ENCODE data around the gene CPN2.

Gene CPN2, protein sequence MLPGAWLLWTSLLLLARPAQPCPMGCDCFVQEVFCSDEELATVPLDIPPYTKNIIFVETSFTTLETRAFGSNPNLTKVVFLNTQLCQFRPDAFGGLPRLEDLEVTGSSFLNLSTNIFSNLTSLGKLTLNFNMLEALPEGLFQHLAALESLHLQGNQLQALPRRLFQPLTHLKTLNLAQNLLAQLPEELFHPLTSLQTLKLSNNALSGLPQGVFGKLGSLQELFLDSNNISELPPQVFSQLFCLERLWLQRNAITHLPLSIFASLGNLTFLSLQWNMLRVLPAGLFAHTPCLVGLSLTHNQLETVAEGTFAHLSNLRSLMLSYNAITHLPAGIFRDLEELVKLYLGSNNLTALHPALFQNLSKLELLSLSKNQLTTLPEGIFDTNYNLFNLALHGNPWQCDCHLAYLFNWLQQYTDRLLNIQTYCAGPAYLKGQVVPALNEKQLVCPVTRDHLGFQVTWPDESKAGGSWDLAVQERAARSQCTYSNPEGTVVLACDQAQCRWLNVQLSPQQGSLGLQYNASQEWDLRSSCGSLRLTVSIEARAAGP

DNA sequence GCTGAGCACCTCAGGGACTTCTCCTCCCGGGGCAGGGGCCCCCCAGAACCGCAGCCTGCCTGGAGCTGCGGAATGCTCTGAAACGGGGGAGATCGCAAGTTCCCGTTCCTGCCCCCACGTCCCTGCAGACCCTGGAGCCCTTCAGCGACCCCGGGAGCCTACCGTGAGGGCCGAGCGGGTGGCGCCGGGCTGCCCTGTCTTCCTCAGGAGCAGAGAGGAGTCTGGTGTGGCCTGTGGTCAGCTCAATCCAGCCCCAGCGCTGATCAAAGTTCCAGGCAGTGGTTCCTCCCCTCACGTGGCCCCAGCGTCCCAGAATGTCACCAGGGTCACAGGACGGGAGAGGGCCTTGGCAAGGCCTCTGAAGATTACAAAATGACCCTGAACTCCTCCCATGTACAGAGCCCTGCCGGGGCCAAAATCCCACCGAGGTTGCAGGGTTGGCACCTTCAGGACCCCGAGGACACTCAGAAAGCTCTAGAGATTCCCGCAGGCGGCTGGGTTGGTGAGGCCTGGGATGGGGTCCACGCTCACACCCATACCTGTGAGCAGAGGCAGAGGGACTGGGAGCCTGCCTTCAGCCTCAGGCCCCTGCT lies at the start of gene CPN2:
Gene CPN2, minus strand, starts transcription at position 249 of the 593 bp plus-strand sequence. CDS start 8,626 bp downstream, outside the sequence.
- no peak for DNase-seq (ENCODE audit: low read depth)
- TF ChIP-seq, protein P1, sequence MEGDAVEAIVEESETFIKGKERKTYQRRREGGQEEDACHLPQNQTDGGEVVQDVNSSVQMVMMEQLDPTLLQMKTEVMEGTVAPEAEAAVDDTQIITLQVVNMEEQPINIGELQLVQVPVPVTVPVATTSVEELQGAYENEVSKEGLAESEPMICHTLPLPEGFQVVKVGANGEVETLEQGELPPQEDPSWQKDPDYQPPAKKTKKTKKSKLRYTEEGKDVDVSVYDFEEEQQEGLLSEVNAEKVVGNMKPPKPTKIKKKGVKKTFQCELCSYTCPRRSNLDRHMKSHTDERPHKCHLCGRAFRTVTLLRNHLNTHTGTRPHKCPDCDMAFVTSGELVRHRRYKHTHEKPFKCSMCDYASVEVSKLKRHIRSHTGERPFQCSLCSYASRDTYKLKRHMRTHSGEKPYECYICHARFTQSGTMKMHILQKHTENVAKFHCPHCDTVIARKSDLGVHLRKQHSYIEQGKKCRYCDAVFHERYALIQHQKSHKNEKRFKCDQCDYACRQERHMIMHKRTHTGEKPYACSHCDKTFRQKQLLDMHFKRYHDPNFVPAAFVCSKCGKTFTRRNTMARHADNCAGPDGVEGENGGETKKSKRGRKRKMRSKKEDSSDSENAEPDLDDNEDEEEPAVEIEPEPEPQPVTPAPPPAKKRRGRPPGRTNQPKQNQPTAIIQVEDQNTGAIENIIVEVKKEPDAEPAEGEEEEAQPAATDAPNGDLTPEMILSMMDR (conservative IDR thresholded peaks at IDR 0.05; ENCODE audit: low read length), result no peak
- no peak within 1 kb of the TSS for H3K4me3 ChIP-seq (ENCODE audit: low read length)

DNA sequence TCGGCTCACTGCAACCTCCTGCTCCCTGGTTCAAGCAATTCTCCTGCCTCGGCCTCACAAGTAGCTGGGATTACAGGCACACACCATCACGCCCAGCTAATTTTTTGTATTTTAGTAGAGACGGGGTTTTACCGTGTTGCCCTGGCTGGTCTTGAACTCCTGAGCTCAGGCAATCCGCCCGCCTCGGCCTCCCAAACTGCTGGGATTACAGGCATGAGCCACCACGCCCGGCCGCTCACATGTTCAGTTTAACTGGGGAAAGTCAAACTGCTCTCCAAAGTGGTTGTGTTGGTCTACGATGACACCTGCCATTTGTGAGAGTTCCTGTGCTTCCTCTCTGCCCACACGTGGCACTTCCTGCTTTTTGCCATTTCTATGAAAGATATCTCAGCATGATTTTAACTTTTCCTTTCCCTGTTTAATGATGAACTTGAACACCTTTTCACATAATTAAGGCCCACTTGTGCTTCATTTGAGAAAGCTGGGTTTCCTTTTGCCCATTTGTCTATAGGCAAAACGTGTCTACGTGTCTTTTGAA lies 48.8 kb upstream of the CPN2 start:
- no peak for DNase-seq (ENCODE audit: low read depth)
- no peak overlapping the region for H3K4me3 ChIP-seq (ENCODE audit: low read length)
- TF ChIP-seq, protein P1 (conservative IDR thresholded peaks at IDR 0.05; ENCODE audit: low read length), result no peak

DNA sequence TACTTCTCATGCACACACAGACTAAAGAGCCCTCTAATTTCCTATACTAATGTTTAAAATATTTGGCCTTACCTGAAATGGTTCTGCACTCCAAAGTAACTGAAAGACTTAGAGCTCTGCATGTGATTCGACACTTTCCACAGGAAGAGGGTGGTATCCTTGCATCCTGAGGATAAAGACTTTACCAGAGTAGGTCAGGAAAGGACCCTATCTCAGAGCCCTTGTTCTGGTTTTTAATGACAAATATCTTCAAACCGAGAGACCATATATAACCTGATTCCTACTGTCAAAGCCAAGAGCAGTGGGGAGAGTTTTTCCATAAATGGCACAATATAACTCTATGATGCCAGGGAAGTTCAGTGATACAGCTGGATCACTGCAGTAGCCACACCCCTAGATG lies 48.0 kb upstream of the CPN2 start, which contains the start of gene GP5:
Gene GP5, minus strand, starts transcription at position 101 of the 400 bp plus-strand sequence. CDS start 984 bp downstream, outside the sequence.
- TF ChIP-seq, protein P1 (conservative IDR thresholded peaks at IDR 0.05; ENCODE audit: low read length), result no peak
- H3K4me3 ChIP-seq (ENCODE audit: low read length), result no peak within 1 kb of the TSS; the same call in 1 of the 2 replicates

DNA sequence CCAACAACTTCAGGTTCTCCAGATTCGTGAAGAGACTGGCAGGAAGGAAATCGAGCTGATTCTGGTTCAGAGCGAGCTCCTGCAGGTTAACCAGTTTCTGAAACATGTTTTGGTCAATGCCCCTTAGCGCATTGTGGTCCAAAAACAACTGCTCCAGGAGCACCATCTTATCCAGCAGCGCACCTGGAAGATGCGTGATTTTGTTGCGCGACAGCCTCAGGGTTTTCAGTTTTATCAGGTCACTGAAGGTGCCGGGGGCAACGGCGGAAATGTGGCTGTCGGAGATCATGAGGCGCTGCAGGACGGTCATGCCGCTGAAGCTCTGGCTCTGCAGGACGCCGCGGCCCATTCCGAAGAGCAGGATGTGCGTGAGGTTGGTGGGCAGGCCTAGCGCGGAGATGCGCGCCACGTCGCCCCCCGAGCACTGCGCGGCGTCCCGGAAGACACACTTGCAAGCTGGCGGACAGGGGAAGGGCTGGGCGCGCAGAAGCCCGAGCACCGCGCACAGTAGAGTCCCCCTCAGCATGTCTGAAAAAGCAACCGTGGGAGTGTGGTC lies 46.7 kb upstream of the CPN2 start:
- DNase-seq (ENCODE audit: low read depth), result no peak
- H3K4me3 ChIP-seq (ENCODE audit: low read length), result no peak overlapping the region; the same call in 1 of the 2 replicates
- TF ChIP-seq, protein P1 (conservative IDR thresholded peaks at IDR 0.05; ENCODE audit: low read length), result no peak

More for the DNA sequence above, 48.0 kb upstream of the CPN2 start, which contains the start of gene GP5:
- no peak for DNase-seq (ENCODE audit: low read depth)

DNA sequence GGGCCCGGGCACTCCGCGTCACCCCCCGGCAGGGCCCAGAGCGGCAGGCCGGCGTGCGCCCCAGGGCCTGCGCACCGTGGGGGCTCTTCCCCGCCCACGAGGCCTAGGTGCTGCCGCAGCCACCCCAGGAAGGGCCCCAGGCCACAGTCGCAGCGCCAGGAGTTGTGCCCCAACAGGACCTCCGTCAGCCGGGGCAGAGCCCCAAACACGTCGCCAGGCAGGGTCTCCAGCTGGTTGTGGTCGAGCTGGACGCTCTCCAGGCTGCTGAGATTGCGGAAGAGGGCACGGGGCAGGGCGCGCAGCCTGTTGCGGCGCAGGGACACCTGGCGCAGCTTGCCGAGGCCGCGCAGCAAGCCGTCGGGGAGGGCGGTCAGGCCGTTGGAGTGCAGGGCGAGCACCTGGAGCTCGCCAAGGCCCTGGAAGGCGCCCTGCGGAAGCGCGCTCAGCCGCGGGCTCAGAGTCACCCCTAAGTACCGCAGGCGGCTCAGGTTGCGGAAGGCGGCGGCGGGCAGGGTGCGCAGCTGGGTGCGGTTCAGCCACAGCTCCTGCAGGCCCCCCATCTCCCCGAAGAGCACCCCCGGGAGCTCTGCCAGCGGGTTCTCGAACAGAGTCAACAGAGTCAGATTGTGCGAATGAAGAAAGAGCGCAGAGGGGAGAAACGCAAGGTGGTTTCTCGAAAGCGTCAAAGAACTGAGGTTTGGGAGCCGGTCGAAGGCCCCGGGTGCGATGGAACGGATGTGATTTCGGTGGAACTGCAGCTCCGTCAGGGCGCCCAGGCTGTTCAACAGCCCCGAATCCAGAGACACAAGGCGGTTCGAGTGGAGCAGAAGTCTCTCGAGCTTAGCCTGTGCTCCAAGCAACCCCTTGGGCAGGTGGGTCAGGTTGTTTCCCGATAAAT lies 46.0 kb upstream of the CPN2 start:
- TF ChIP-seq, protein P1 (conservative IDR thresholded peaks at IDR 0.05; ENCODE audit: low read length), result no peak
- no peak overlapping the region for H3K4me3 ChIP-seq (ENCODE audit: low read length)
- DNase-seq (ENCODE audit: low read depth), result no peak

DNA sequence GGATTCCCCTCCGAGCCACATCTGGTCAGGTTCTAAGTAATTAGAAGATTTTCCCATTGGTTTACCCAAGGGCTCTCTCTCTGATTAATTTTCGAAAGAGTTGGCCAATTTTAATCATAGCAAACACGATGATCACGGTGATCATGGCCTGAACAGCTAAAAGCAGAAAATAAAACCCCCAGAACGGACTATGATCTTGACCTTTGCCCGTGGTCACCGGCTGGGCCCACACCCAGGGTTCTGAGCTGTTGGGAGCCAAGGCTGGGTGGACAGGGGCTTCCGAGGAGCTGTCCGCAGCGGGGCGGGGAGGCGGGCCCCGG lies 45.4 kb upstream of the CPN2 start:
- TF ChIP-seq, protein P1 (conservative IDR thresholded peaks at IDR 0.05; ENCODE audit: low read length), result no peak
- H3K4me3 ChIP-seq (ENCODE audit: low read length), result no peak overlapping the region; the same call in 1 of the 2 replicates
- DNase-seq (ENCODE audit: low read depth), result no peak
